ENCODE results near the gene PEX10.
"Not testable (repeated sequence)": the region's sequence is repeated elsewhere in the genome, so short reads cannot be mapped to it uniquely, and the experiment has no call there.

The PEX10 gene

DNA sequence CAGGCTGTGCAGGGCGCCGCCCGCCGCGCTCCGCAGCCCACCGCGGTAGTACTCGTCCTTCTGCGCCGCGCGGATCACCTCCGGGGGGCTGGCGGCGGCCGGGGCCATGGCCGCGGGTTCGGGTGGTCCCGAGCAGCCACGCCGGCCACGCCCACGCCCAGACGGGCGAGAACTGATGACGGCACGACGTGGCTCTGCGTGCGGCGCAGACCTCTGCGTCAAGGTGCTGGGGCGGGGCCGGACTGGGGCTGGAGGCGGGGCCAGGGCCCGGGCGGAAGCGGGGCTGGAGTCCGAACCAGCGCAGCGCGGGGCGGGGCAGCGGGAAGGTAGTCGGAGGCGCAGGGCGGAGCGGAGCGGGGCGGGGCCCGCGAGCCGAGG is at the start of gene PEX10:
Gene PEX10 (minus strand): TSS at position 170 of the 378 bp plus-strand sequence. CDS start 62 bp downstream, at position 108.
- DNase-seq (ENCODE audit: low read depth, low spot score) = peak; percentile 76

DNA sequence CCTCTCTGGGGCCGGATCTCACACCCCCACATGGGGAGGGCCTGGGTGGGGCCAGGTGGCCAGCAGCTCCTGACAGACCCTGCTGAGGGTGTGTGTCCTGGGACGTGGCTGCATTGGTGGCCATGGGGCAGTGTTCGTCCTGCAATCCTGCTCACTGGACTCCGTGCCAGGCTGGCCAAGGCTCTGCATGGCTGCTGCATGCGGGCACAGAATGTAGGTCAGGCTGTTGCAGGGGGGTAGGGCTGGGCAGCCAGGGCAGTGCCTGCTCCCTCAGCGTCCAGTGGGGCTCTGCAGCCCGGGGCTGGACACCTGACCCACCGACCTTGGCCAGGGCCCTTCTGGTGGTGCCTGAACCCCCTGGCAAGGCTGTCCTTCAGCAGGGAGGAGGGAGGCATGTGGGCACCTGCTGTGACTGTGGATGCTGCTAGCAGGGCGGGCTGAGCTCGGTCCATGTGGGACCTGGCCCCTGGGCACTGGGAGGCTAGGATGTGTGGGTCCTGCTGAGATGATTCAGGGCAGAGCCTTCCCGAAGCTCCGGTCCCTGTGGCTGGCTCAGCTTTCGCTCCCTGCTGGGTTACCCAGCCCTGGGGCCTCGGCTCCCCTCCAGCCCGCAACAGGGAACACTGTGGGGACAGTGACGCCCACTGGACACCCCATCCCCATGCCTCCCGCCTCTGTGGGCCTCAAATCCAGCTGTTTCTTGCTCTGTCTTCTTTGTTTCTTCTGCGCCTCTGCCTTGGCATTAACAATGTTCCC is 48.8 kb upstream of the PEX10 start:
- no peak for DNase-seq (ENCODE audit: low read depth, low spot score)

DNA sequence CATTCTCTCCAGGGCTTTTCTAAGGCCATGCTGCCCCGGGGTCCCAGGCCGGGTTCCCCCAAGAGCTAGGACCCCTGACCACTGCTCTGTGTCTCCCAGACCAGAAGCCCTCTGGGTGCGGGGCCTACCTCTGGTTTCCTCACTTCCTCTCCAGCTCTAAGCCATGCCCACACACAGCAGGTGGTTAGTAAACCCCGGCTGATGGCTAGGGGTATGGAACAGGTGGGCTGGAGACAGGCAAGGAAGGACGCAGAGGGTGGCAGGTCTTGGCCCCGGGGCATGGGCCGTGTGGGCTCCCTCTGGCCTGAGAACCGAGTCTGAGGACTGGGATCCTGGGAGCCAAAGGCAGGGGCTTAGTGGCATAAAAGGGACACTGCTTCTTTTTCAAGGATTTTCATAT is 47.8 kb upstream of the PEX10 start:
- no peak for DNase-seq (ENCODE audit: low read depth, low spot score)

DNA sequence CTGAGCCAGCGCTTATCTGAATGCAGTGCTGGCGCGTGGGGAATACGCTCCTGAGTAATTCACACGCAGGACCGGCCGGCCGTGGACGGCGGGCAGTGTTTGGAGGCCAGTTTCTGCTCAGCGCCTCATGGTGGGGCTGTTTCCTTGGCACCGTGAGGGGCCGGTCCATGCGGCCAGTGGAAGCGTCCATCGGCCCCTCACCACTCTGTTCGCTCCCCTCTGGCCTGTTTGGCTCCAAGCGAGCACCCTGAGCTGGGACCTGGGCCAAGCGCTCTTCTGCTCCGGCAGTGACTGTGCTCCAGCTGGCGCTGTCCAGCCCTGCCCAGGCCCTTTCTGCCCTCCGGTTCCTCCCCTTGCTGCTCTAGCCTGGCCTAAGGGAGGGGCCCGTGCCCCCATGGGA is 47.4 kb upstream of the PEX10 start:
- no peak for DNase-seq (ENCODE audit: low read depth, low spot score)

DNA sequence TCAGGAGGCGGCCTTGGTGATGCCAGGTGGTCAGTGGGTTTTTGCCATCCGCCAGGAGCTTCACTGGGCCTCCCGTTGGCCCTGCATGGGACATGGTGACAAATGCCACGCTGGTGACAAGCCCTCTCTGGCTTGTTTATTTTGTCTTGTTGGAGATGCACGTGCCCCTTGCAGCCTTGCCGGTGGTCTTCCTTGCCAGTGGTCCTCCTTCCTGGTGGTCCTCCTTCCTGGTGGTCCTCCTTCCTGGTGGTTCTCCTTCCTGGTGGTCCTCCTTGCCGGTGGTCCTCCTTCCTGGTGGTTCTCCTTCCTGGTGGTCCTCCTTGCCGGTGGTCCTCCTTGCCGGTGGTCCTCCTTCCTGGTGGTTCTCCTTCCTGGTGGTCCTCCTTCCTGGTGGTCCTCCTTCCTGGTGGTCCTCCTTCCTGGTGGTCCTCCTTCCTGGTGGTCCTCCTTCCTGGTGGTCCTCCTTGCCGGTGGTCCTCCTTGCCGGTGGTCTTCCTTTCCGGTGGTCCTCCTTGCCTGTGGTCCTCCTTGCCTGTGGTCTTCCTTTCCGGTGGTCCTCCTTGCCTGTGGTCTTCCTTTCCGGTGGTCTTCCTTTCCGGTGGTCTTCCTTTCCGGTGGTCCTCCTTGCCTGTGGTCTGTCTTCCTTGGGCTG is 46.9 kb upstream of the PEX10 start:
- not testable (repeated sequence) for DNase-seq (ENCODE audit: low read depth, low spot score)

DNA sequence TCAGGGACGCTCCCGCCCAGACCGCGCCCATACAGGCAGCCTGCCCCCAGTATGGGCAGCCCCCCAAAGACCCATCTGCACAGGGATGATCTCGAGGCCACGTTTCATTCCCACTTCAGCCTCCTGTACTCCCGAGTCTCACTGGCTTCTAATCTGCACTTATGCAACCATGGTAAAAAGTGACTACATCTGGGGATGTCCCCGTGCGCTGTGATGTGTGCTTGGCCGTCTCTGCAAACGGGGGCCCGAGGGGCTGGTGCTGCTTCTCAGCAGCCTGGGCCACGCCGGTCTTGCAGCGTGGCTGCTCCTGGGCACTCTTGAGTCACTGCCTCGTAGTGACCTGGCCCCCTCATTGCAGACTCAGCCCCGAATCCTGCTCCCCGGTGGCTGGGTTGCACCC is 46.3 kb upstream of the PEX10 start:
- no peak for DNase-seq (ENCODE audit: low read depth, low spot score)

DNA sequence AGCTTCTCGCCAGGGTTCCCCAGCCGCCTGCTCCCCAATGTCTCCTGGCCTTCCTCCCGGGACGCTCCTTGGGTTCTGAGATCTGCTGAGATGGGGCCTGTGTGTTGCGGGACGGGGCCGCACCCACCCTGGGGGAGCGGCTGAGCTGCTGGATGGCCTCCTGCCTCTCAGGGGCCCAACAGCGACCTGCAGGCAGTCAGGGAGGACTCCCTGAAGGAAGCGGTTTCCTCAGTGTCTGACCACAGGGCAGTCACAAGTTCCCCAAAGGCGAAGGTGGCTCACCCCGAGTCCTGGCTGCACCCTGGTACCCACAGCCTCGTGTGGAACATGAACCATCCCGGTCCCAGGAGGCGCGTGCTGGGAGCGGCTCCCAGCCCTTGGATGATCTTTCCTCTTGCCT is 45.1 kb upstream of the PEX10 start:
- DNase-seq (ENCODE audit: low read depth, low spot score) = no peak

DNA sequence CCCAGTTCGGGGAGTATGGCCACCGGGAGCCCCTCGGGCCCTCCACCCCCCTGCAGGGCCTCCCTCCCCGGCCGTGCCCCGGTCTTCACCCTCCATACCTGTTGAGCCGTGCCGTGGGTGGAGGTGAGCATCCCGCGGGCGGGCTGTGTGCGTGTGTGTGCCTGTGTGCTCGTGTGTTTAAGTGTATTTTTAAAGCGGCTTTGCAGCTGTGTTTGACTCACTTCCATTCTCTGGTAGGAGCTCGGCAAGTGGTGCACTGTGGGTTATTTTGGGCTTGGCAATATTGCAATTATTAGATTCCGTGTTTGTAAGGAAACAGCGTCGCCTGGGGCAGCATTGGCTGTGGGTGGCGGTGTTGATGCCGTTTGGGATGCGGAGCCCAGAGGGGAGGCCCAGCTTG is 43.4 kb upstream of the PEX10 start:
- DNase-seq (ENCODE audit: low read depth, low spot score) = no peak

DNA sequence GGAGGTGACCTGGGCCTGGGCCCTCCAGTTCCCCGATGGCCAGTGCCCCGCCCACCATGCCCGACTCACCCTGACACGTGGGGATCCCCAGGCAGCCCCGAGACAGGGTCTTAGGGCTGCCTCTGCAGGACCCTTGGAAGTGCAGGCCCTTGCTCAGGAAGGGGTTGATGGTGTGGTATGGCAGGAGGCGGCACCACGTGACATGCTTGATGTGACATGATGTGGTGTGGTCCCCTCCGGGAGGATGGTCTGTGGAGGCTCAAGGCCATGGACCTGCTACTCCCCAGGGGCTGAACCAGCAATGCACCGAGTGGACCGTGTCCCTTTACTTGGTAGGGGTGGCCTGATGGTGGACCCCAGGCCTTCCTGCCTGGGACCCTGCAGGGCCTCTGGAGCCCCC is 41.9 kb upstream of the PEX10 start:
- no peak for DNase-seq (ENCODE audit: low read depth, low spot score)

DNA sequence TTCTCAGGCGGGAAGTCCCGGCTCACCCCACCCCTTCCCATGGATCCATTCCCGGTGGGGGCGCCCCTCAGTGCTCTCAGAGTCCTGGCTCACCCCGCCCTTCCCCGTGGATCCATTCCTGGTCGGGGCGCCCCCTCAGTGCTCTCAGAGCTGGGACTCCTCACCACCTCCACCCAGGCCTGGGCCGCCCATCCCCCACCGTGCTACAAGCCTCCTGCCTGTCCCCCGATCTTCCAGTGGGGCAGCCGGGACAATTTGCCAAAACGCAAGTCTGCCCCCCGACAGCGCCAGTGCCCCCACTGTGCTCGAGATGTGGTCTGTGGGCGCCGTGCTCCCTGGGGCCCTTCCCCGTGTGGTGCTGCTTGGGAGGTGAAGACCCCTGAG is 40.6 kb upstream of the PEX10 start:
- no peak for DNase-seq (ENCODE audit: low read depth, low spot score)

DNA sequence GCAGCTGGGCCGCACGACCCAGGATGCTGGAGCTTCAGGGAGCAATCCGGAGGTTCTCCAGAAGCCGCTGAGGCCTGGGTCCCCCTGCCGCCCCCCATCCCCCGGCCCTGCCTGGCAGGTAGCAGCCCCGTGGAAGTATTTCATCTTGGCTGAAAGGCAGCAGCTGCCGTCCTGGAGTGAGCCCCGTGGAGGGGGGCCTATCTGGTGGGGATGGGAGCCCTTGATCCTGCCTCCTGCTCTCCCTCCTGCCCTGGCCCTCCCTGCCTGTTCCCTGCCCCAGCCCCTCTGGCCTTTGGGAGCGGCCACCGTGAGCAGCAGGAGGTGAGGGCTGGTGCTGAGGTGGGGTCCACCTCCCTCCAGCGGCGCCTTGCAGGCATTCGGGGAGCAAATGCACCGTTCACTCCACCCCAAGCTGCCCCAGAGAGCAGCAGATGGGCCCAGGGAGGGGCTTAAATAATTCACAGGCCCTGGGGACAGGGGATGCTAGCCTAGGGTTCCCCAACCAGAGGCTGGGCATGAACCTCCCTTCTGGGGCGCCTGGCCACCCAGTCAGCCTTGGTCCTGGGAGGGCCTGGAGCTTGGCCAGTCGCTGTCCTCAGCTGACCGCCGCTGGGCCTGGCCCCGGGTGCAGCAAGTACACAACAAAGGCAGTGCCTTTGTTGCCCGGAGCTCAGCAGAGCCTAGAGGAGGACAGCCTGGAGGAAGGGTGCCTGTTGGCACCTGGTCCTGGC is 40.0 kb upstream of the PEX10 start:
- no peak for DNase-seq (ENCODE audit: low read depth, low spot score)

DNA sequence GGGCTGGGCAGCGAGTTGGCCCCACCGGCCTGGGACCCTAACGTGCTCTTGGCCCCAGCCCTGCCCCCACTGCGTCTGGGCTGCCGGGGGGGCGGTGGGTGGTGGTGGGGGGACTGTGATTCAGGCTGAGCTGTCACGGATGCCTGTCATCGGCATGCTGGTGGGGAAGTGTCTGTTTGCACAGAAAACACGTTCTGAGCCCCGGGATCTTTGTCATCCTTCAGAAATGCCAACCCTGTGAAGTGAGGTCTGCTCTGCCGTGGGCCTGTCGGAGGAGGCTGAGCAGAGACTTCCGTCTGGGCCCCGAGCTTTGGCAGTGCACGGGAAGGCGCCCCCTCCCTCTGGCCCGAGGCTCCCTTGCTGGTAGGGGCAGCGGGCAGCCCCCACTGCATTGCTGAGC is 39.4 kb upstream of the PEX10 start:
- DNase-seq (ENCODE audit: low read depth, low spot score) = no peak

DNA sequence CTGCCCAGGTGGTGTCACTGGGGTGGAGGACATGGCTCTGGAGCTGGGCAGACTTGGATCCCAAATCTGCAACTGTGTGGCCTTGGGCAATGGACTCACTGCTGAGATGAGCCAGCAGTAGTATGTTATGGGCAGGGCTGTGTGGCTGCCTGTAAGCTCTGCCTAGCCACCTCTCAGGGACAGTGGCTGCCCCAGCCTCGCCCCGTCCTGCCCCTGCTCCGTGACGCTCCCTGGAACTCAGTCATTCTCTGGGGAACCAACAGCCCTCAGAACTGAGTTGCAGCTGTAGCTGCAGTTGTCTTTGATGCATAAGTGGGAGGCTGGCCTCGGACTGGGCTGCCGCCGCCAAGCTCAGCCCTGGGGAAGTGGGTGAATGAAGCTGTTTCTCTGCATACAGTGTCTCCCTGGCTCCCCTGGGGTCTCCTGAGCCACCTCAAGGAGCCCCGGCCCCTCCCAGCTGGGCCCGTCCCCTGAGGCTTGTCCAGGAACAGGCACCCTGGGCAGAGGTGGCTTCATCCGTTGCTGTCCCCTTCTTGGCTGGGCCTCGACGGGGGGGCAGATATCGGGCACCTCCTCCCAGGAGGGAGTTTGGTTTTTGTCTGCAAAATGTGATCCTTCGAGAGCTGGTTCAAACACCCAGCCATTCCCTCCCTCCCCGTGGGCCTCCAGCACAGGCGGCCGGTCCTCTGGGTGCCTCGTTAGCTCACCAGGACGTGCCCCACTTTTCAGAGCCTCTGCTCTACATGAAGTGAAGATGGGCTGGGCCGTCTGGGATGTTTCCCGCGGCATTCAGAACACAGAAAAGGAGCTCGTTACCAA is 37.5 kb upstream of the PEX10 start:
- no peak for DNase-seq (ENCODE audit: low read depth, low spot score)

DNA sequence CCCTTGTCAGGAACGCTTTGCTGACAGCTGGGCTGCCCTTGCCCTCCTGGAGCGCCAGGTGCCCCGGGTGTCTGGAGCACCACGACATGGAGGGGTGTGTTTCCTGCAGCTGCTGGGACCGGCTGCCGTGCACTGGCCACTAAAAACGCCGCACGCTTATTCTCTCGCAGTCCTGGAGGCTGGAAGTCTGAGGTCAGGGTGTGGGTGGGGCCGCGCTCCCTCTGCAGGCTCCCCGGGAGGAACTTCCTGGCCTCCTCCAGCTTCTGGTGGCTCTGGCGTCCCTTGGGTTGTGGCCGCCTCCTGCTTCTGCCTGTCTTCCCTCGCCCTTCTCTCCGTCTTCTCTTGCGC is 35.7 kb upstream of the PEX10 start:
- no peak for DNase-seq (ENCODE audit: low read depth, low spot score)

DNA sequence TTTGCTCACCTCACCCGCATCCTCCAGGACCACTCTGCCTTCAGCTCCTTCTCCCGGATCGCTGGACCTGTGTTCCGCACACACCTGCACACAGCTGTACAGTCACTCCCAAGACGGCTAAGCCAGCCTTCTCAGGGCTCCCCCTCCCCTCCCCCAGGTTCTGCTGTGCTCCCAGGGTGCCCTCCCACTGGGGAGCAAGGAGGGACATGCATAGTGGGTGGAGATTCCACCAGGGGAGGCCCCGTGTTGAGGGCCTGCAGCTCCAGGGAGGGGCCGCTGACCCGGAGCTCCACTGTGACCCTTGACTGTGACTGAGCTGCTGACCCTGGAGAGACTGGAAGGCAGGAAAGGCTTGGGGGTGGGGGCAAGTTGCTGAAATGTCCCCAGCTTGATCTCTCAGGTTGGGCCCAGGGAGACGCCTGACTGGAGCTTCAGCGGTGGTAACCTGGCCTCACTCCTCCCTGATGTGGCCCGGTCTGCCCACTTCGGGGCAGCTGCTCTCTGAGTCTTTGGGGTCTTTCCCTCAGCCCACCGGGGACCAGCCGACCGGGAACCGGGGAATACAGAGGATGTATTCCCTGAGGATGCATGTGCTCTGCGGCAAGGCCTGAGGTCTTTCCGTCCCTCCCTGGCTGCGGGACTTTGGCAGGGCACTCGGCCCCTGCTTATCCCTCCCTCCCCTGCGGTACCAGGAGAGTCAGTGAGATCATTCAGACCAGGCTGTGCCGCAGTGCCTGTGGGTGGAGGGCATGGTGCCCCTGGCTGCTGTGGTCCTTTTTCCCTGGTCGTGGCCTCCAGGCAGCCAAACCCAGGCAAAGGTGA is 35.1 kb upstream of the PEX10 start:
- no peak for DNase-seq (ENCODE audit: low read depth, low spot score)

DNA sequence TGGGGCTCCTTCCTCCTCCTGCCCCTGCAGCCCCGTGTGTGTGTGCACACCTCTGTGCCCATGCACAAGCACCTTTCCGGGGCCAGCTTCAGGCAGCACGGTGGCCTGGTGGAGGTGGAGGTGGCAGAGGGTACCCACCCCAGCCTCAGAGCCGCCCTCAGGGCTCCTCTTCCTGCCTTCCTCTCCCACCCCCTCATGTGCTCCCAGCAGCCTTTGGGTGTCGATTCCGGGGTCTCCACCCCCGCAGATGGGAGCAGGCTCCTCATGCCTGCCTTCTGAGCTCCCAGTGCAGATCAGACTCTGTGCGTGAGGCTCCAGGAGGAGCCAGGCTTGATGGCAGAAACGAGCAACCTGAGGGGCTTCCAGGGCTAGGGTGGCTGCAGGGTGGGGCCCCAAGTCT is 34.5 kb upstream of the PEX10 start:
- DNase-seq (ENCODE audit: low read depth, low spot score) = no peak

DNA sequence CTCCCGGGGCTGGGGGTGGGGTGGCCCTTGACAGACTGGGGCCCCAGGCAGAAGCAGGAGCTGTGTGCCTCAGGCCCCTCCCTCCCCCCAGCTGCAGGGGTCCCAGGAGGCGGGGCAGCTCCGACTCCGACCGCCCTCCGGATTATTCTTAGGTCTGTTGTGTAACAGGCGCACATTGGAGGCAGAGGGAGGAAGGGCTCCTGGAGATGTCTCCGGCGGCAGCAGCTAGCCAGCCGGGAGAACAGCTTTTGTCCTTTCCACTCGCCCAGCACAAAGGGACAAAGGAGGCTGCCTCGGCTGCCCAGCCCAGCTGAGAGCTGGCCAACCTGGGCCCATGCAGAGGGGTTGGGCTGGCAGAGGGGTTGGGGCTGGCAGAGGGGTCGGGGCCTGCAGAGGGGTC is 34.0 kb upstream of the PEX10 start:
- DNase-seq (ENCODE audit: low read depth, low spot score) = no peak

DNA sequence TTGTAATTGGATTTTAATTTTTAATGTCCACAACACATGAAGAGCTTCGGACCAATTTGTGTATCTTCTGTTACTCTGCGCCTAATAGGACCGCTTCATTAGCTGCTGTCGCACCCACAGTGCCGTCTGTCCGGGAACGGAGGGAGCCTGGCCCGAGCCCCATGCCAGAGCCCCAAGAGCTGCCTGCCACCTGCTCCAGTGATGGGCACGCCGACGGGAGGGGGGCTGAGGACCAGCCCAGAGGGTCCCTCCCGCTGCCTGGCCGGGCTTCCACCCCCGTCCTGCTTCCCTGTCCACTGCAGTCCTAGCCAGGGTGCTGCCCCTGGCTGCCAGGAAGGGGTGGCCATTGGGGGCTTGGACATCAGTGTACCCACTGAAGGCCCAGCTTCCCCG is 33.5 kb upstream of the PEX10 start:
- no peak for DNase-seq (ENCODE audit: low read depth, low spot score)

DNA sequence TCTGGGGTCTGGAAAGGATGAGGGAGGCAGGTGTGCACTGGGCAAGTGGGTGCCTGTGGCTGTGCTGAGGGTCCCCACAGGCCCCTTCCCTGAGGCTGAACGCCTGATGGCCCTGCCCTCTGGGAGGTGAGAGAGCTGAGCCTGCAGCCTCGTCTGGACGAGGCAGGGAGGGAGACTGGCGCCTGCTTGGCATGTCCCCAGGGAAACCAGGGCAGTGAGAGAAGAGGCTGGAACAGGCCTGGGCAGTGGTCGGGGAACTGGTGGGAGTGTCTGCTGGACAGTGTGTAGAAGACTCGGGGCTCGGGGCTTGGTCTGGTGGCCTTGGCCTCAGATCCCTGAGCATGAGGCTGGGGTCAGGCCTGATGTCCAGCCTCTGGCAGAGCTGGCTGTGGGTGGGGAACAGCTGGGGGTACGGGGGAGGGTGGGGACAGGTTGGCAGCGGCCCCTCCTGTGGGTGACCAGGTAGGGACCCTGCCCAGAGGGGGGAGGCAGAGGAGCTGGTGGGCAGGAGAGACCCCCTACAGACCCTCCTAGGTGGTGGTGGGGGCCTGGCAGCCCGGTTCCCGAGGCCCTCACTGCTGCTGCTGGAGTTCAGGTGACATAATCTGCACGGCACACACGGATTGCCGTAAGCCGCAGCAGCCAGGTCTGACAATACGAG is 32.9 kb upstream of the PEX10 start:
- DNase-seq (ENCODE audit: low read depth, low spot score) = no peak

DNA sequence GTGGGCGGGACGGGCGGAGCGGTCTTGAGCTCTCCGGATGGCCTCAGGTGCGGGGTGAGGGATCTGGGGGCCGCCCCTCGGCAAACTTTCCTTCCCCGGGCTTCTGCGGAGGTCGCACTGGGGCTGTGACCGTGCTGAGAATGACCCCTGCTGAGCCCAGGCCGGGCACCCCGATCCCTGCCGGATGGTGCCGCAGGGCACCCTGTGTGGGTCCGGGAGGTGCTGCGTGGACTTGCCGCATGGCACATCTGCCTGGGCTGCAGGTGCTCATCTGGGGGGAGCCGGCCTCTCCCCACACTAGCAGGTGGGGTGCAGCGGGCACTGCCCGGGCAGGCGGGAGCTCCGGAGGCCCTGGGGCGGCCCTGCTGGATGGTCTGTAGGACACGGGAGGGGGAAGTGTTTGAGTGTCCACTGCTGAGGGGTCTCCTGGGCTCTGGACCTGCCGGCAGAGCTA is 31.8 kb upstream of the PEX10 start:
- no peak for DNase-seq (ENCODE audit: low read depth, low spot score)
